Colonic mucosa (tissue), 4 donors: ENCODE measurements around the gene DAGLA. TPM values are rescaled to one million over a fixed set of nuclear protein-coding genes. Genes with fewer than 3 reads are reported as not detected.

Source experiments
- DNase-seq: peaks from one replicate; pipeline ENCODE4 v3.0.0-alpha.2; 2020
- H3K27ac ChIP-seq: fragments of 200-600 bp; one replicate; pipeline ENCODE4 v1.8.0; 2021
- H3K27me3 ChIP-seq: fragments of 200-600 bp; one replicate; pipeline ENCODE4 v1.8.0; 2021
- H3K36me3 ChIP-seq: fragments of 200-600 bp; one replicate; pipeline ENCODE4 v1.8.0; 2021
- H3K4me1 ChIP-seq: fragments of 200-600 bp; one replicate; pipeline ENCODE4 v1.8.0; 2021; ENCODE audit warnings: mild to moderate bottlenecking
- H3K4me3 ChIP-seq: fragments of 200-600 bp; one replicate; pipeline ENCODE4 v1.8.0; 2021
- H3K9ac ChIP-seq, 2 donors: one replicate each; pipeline ENCODE4 v1.7.0; 2013; ENCODE audit warnings: control low read depth in 2 of 2, low read depth in 2 of 2, low read length in 2 of 2
- H3K9me3 ChIP-seq: fragments of 200-600 bp; one replicate; pipeline ENCODE4 v1.8.0; 2021
- CTCF ChIP-seq: fragments of 200-600 bp; IDR thresholded peaks from one replicate; pipeline ENCODE4 v1.8.0; 2022; ENCODE audit warnings: antibody characterized with exemption, mild to moderate bottlenecking
- intact Hi-C: fragments of 100-400 bp; cut with DNase I; formaldehyde crosslinking; loops from one replicate; pipeline ENCODE4 v1.14.1; 2022
- total RNA-seq, 2 donors: library from RNA; stranded (reverse); fragmentation: NEBNext Ultra II Directional in 1 of 2; extraction: Animal tissue kit (Norgen Biotek cat#: 25700) in 1 of 2; gene quantifications; one replicate each; pipeline ENCODE4 v1.2.1, GENCODE V29; 2021
- donor health status: healthy.
- donor health status: DM: no; HTN: no; CAD: no.
- donor health status: DM: no; HTN: no; CAD: no.

Gene DAGLA
- total RNA-seq, 2 donors from 2014 or later: 7.5 to 12.2 TPM

- peak; percentile 24 for TF ChIP-seq CTCF
- Histone ChIP-seq H3K36me3 (no peaks in the 10 kb centered on the region), H3K9ac (peak overlapping the region in 1 of 2 donors; percentile 72), H3K4me3 (no peak overlapping the region), H3K4me1 (peaks cover 49% of the 10 kb centered on the region), H3K9me3 (no peaks in the 10 kb centered on the region), H3K27me3 (no peaks in the 10 kb centered on the region), H3K27ac (no peak overlapping the region)
- DNase-seq: no peak
- intact Hi-C loops: no loop called here
These were observed 21.2 kb downstream of the DAGLA start for GRCh38 chr11:61701242-61701886.

GRCh38 chr11:61702701-61703312, 22.6 kb downstream of the DAGLA start:
- TF ChIP-seq CTCF: no peak
- Histone ChIP-seq H3K36me3 (no peaks in the 10 kb centered on the region), H3K9me3 (no peaks in the 10 kb centered on the region), H3K27ac (no peak overlapping the region), H3K9ac (no peak overlapping the region), H3K4me1 (peaks cover 42% of the 10 kb centered on the region), H3K27me3 (no peaks in the 10 kb centered on the region), H3K4me3 (no peak overlapping the region)
- DNase-seq: no peak
- intact Hi-C loops: no loop called here

- Histone ChIP-seq H3K27ac (no peak overlapping the region), H3K9me3 (no peaks in the 10 kb centered on the region), H3K27me3 (no peaks in the 10 kb centered on the region), H3K4me3 (no peak overlapping the region), H3K36me3 (no peaks in the 10 kb centered on the region), H3K9ac (no peak overlapping the region), H3K4me1 (peaks cover 22% of the 10 kb centered on the region)
- TF ChIP-seq CTCF: no peak
- intact Hi-C loops: no loop called here
- DNase-seq: no peak
These were observed 24.6 kb downstream of the DAGLA start for GRCh38 chr11:61704838-61705237.

GRCh38 chr11:61706452-61707400, 26.5 kb downstream of the DAGLA start:
- intact Hi-C loops: no loop called here
- Histone ChIP-seq H3K9ac (peak overlapping the region; percentile 13 to 64), H3K4me1 (peaks cover 8% of the 10 kb centered on the region), H3K27ac (peak overlapping the region; percentile 4), H3K27me3 (no peaks in the 10 kb centered on the region), H3K9me3 (no peaks in the 10 kb centered on the region), H3K4me3 (no peak overlapping the region), H3K36me3 (no peaks in the 10 kb centered on the region)
- DNase-seq: peak; percentile 50
- TF ChIP-seq CTCF: no peak

GRCh38 chr11:61707574-61707973, 27.4 kb downstream of the DAGLA start:
- H3K4me3 ChIP-seq: no peak overlapping the region
- intact Hi-C loops: no loop called here
- peak overlapping the region; percentile 13 to 64 for H3K9ac ChIP-seq
- peak; percentile 91 for DNase-seq
- no peaks in the 10 kb centered on the region for H3K9me3 ChIP-seq
- peak overlapping the region; percentile 12 for H3K27ac ChIP-seq
- no peaks in the 10 kb centered on the region for H3K27me3 ChIP-seq
- H3K4me1 ChIP-seq: peaks cover 8% of the 10 kb centered on the region
- no peaks in the 10 kb centered on the region for H3K36me3 ChIP-seq
- no peak for TF ChIP-seq CTCF
